OCI-LY1 (cell line): ENCODE results near the gene MOAP1.

ENCODE experiments used
- EZH2 ChIP-seq: fragments of 200-600 bp; sonication (generic), shearing (Covaris generic); IDR thresholded peaks from 2 replicates; pipeline ENCODE4 v1.8.0; 2017; ENCODE audit warnings: borderline replicate concordance, mixed run types, mild to moderate bottlenecking, antibody characterized with exemption, low read length, moderate library complexity, mixed read lengths
- TF ChIP-seq, protein P1 (sequence below): fragments of 200-600 bp; sonication (generic), shearing (Covaris generic); IDR thresholded peaks from 2 replicates; pipeline ENCODE4 v1.5.1; 2017; ENCODE audit warnings: mild to moderate bottlenecking, antibody characterized with exemption, low read length, moderate library complexity, mixed read lengths

DNA sequence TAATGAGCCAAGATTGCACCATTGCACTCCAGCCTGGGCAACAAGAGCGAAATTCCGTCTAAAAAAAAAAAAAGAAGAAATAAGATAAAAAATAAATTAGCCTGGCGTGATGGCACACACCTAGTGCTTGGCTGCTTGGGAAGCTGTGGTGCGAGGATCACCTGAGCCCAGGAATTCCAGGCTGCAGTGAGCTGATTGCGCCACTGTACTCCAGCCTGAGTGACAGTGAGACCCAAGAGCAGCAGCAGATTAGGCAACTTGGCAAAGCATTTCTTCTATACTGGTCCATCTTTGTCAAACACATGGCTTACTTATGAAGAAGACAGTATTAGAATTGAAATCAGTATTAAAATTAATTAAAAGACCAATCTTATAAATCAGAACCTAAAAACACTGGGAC is 15.9 kb upstream of the MOAP1 start:
- TF ChIP-seq, protein P1, sequence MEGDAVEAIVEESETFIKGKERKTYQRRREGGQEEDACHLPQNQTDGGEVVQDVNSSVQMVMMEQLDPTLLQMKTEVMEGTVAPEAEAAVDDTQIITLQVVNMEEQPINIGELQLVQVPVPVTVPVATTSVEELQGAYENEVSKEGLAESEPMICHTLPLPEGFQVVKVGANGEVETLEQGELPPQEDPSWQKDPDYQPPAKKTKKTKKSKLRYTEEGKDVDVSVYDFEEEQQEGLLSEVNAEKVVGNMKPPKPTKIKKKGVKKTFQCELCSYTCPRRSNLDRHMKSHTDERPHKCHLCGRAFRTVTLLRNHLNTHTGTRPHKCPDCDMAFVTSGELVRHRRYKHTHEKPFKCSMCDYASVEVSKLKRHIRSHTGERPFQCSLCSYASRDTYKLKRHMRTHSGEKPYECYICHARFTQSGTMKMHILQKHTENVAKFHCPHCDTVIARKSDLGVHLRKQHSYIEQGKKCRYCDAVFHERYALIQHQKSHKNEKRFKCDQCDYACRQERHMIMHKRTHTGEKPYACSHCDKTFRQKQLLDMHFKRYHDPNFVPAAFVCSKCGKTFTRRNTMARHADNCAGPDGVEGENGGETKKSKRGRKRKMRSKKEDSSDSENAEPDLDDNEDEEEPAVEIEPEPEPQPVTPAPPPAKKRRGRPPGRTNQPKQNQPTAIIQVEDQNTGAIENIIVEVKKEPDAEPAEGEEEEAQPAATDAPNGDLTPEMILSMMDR: no peak
- TF ChIP-seq EZH2: no peak
